GM21390 (cell line): ENCODE results near the gene APEH.

Experiments
- ATAC-seq: cut with Tn5 transposase; IDR thresholded peaks from one replicate; pipeline ENCODE4 v1.9.1; 2021; ENCODE audit not compliant: unreplicated experiment

Gene APEH

GRCh38 chr3:49650177-49650576, 24.0 kb upstream of the APEH start:
- ATAC-seq = no peak

- ATAC-seq = no peak
These were observed 23.5 kb upstream of the APEH start for GRCh38 chr3:49650637-49651036.

GRCh38 chr3:49652218-49652902, 21.8 kb upstream of the APEH start:
- ATAC-seq = no peak

- ATAC-seq = no peak
These were observed 21.2 kb upstream of the APEH start for GRCh38 chr3:49652903-49653415.

GRCh38 chr3:49653621-49654020, 20.5 kb upstream of the APEH start:
- ATAC-seq = no peak

GRCh38 chr3:49654176-49654825, 19.9 kb upstream of the APEH start:
- ATAC-seq = no peak

GRCh38 chr3:49654955-49655556, 19.1 kb upstream of the APEH start:
- no peak for ATAC-seq

GRCh38 chr3:49655731-49656285, 18.3 kb upstream of the APEH start:
- no peak for ATAC-seq

GRCh38 chr3:49656541-49657112, 17.5 kb upstream of the APEH start:
- ATAC-seq = no peak

- ATAC-seq = no peak
These were observed 16.8 kb upstream of the APEH start for GRCh38 chr3:49657208-49657915.

- ATAC-seq = no peak
These were observed 15.4 kb upstream of the APEH start for GRCh38 chr3:49658711-49659110.

GRCh38 chr3:49659756-49660155, 14.4 kb upstream of the APEH start:
- no peak for ATAC-seq

GRCh38 chr3:49661281-49661680, 12.9 kb upstream of the APEH start:
- no peak for ATAC-seq

- no peak for ATAC-seq
These were observed 12.1 kb upstream of the APEH start for GRCh38 chr3:49662021-49662420.

- ATAC-seq = no peak
These were observed 11.3 kb upstream of the APEH start for GRCh38 chr3:49662720-49663413.

- ATAC-seq = no peak
These were observed 10.3 kb upstream of the APEH start for GRCh38 chr3:49663831-49664230.

- no peak for ATAC-seq
These were observed 9.9 kb upstream of the APEH start for GRCh38 chr3:49664300-49664699.

- ATAC-seq = no peak
These were observed 8.2 kb upstream of the APEH start for GRCh38 chr3:49665822-49666519.

- no peak for ATAC-seq
These were observed 7.6 kb upstream of the APEH start for GRCh38 chr3:49666592-49666991.
